ENCODE results near the gene RDH13.

DNA sequence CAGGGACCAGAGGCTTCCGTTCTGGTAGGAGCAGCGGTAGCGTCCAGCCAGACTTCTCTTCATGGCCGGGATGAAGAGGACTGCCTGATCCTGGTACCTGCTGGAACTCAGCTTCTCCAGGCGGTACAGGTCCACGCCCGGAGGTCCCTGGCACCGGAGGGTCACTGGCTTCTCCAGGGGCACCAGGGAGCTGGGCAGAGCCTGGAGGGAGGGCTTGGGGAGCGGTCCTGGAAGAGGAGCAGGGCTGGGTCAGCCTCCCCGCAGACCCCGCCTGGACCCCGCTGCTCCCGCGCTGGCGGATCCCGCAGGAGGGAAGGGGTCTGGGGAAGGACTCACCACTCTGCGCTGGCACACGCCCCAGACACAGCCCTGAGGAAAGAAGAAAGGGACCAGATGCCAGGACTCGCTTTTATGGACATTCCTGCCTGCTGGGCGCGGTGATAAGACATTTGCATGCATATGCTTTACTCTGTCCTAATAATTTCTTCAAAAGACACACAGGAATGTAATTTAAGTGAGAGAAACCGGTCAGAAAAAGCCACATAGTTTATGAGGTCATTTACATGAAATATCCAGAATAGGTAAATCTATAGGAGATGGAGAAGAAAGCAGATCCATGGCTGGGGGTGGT is 30.7 kb downstream of the RDH13 start:
- TF ChIP-seq, protein P1, sequence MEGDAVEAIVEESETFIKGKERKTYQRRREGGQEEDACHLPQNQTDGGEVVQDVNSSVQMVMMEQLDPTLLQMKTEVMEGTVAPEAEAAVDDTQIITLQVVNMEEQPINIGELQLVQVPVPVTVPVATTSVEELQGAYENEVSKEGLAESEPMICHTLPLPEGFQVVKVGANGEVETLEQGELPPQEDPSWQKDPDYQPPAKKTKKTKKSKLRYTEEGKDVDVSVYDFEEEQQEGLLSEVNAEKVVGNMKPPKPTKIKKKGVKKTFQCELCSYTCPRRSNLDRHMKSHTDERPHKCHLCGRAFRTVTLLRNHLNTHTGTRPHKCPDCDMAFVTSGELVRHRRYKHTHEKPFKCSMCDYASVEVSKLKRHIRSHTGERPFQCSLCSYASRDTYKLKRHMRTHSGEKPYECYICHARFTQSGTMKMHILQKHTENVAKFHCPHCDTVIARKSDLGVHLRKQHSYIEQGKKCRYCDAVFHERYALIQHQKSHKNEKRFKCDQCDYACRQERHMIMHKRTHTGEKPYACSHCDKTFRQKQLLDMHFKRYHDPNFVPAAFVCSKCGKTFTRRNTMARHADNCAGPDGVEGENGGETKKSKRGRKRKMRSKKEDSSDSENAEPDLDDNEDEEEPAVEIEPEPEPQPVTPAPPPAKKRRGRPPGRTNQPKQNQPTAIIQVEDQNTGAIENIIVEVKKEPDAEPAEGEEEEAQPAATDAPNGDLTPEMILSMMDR (IDR thresholded peaks at IDR 0.05 in 8 of 11, conservative IDR thresholded peaks at IDR 0.05 in 3 of 11) = no peak
- no peak for TF ChIP-seq POLR2A (IDR thresholded peaks at IDR 0.05)
- no peak for TF ChIP-seq POLR2AphosphoS5 (IDR thresholded peaks at IDR 0.05)
